GM12801 (cell line): ENCODE measurements around the gene WNT8B.

Source experiments
- CTCF ChIP-seq: IDR thresholded peaks from one replicate; pipeline ENCODE4 v1.5.1; 2011; ENCODE audit warnings: control low read depth; ENCODE audit not compliant: insufficient read length; ENCODE audit errors: extremely low read depth

The WNT8B gene

GRCh38 chr10:100438674-100439315, 24.0 kb upstream of the WNT8B start:
- no peak for TF ChIP-seq CTCF

GRCh38 chr10:100442548-100442947, 20.3 kb upstream of the WNT8B start:
- TF ChIP-seq CTCF = no peak

- TF ChIP-seq CTCF = no peak
Observed at GRCh38 chr10:100446130-100446761, 16.6 kb upstream of the WNT8B start.

GRCh38 chr10:100447663-100448062, 15.1 kb upstream of the WNT8B start:
- TF ChIP-seq CTCF = no peak

GRCh38 chr10:100448951-100449350, 13.9 kb upstream of the WNT8B start:
- TF ChIP-seq CTCF = no peak

GRCh38 chr10:100468322-100468721, 5.5 kb downstream of the WNT8B start:
- no peak for TF ChIP-seq CTCF

- TF ChIP-seq CTCF = no peak
Observed at GRCh38 chr10:100468978-100469377, 6.2 kb downstream of the WNT8B start.

- no peak for TF ChIP-seq CTCF
Observed at GRCh38 chr10:100469756-100470155, 6.9 kb downstream of the WNT8B start.
